ENCODE results near the gene ERBB4.

ERBB4 gene

GRCh38 chr2:212441141-212441540, 97.5 kb downstream of the ERBB4 start:
- DNase-seq (ENCODE audit: low read depth in 4 of 4, low spot score in 1 of 4), result no peak

GRCh38 chr2:212428681-212429478, 109.7 kb downstream of the ERBB4 start:
- no peak for DNase-seq (ENCODE audit: low read depth in 4 of 4, low spot score in 1 of 4)

- no peak for DNase-seq (ENCODE audit: low read depth in 4 of 4, low spot score in 1 of 4)
Measured at GRCh38 chr2:212427638-212428037, 111.0 kb downstream of the ERBB4 start.

GRCh38 chr2:212426637-212427412, 111.8 kb downstream of the ERBB4 start:
- no peak for DNase-seq (ENCODE audit: low read depth in 4 of 4, low spot score in 1 of 4)

- no peak for DNase-seq (ENCODE audit: low read depth in 4 of 4, low spot score in 1 of 4)
Measured at GRCh38 chr2:212424082-212424481, 114.5 kb downstream of the ERBB4 start.

- DNase-seq (ENCODE audit: low read depth in 4 of 4, low spot score in 1 of 4), result no peak
Measured at GRCh38 chr2:212423089-212423488, 115.5 kb downstream of the ERBB4 start.

GRCh38 chr2:212421556-212422334, 116.9 kb downstream of the ERBB4 start:
- DNase-seq (ENCODE audit: low read depth in 4 of 4, low spot score in 1 of 4), result no peak

- DNase-seq (ENCODE audit: low read depth in 4 of 4, low spot score in 1 of 4), result no peak
Measured at GRCh38 chr2:212416086-212416485, 122.5 kb downstream of the ERBB4 start.

GRCh38 chr2:212414767-212415211, 123.8 kb downstream of the ERBB4 start:
- no peak for DNase-seq (ENCODE audit: low read depth in 4 of 4, low spot score in 1 of 4)

- DNase-seq (ENCODE audit: low read depth in 4 of 4, low spot score in 1 of 4), result no peak
Measured at GRCh38 chr2:212409560-212409959, 129.0 kb downstream of the ERBB4 start.

GRCh38 chr2:212408524-212408923, 130.1 kb downstream of the ERBB4 start:
- DNase-seq (ENCODE audit: low read depth in 4 of 4, low spot score in 1 of 4), result no peak

- no peak for DNase-seq (ENCODE audit: low read depth in 4 of 4, low spot score in 1 of 4)
Measured at GRCh38 chr2:212406716-212407115, 131.9 kb downstream of the ERBB4 start.

- DNase-seq (ENCODE audit: low read depth in 4 of 4, low spot score in 1 of 4), result no peak
Measured at GRCh38 chr2:212402316-212402715, 136.3 kb downstream of the ERBB4 start.

- no peak for DNase-seq (ENCODE audit: low read depth in 4 of 4, low spot score in 1 of 4)
Measured at GRCh38 chr2:212398316-212398715, 140.3 kb downstream of the ERBB4 start.

- DNase-seq (ENCODE audit: low read depth in 4 of 4, low spot score in 1 of 4), result no peak
Measured at GRCh38 chr2:212392544-212392943, 146.1 kb downstream of the ERBB4 start.

- DNase-seq (ENCODE audit: low read depth in 4 of 4, low spot score in 1 of 4), result no peak
Measured at GRCh38 chr2:212392043-212392442, 146.6 kb downstream of the ERBB4 start.

GRCh38 chr2:212387146-212387545, 151.5 kb downstream of the ERBB4 start:
- no peak for DNase-seq (ENCODE audit: low read depth in 4 of 4, low spot score in 1 of 4)

GRCh38 chr2:212385241-212385640, 153.4 kb downstream of the ERBB4 start:
- DNase-seq (ENCODE audit: low read depth in 4 of 4, low spot score in 1 of 4), result no peak

- no peak for DNase-seq (ENCODE audit: low read depth in 4 of 4, low spot score in 1 of 4)
Measured at GRCh38 chr2:212384027-212384426, 154.6 kb downstream of the ERBB4 start.

- DNase-seq (ENCODE audit: low read depth in 4 of 4, low spot score in 1 of 4), result no peak
Measured at GRCh38 chr2:212381428-212382102, 157.0 kb downstream of the ERBB4 start.

- no peak for DNase-seq (ENCODE audit: low read depth in 4 of 4, low spot score in 1 of 4)
Measured at GRCh38 chr2:212379103-212379502, 159.5 kb downstream of the ERBB4 start.
